SK-N-MC (cell line): Measurements from ENCODE around the gene KRAS.

Source experiments
- EZH2 ChIP-seq: fragments of 200-600 bp; sonication (generic); IDR thresholded peaks from one replicate; pipeline ENCODE4 v1.6.1; 2017; ENCODE audit warnings: antibody characterized with exemption
- FOXP2 ChIP-seq: optimal IDR thresholded peaks from 2 replicates; pipeline ENCODE3; 2011; ENCODE audit warnings: mild to moderate bottlenecking, moderate library complexity; ENCODE audit not compliant: insufficient read depth; ENCODE audit errors: extremely low read length, control extremely low read depth
- POLR2AphosphoS5 ChIP-seq: IDR thresholded peaks from 2 replicates; pipeline ENCODE4 v1.6.1; 2012; ENCODE audit warnings: mild to moderate bottlenecking, low read depth, low read length, borderline replicate concordance

- TF ChIP-seq EZH2 (no peak), POLR2AphosphoS5 (no peak), FOXP2 (no peak)
Measured at GRCh38 chr12:25257590-25258324, 7.0 kb upstream of the KRAS start.
